RWPE2 (cell line): ENCODE results near the gene RASD2.
A peak's percentile ranks its signal among the peaks of the same experiment; 100 is the strongest.

ENCODE experiments used
- ATAC-seq: fragments of 200-7000 bp; cut with Tn5 transposase; 3 replicates; pipeline ENCODE4 v1.9.1; 2021; ENCODE audit warnings: low read depth
- DNase-seq: peaks from one replicate; pipeline ENCODE4 v3.0.0-alpha.2; 2020; ENCODE audit warnings: low spot score
- H3K27ac ChIP-seq: fragments of 450-650 bp; 2 replicates; pipeline ENCODE4 v1.5.1; 2017; ENCODE audit warnings: mild to moderate bottlenecking; ENCODE audit not compliant: poor library complexity, severe bottlenecking
- H3K27me3 ChIP-seq: fragments of 250-450 bp; sonication (Bioruptor Pico); 2 replicates; pipeline ENCODE4 v1.5.1; 2021; ENCODE audit warnings: mild to moderate bottlenecking, moderate library complexity; ENCODE audit not compliant: insufficient read depth, poor library complexity, severe bottlenecking
- H3K36me3 ChIP-seq: fragments of 250-450 bp; sonication (Bioruptor Pico); 2 replicates; pipeline ENCODE4 v1.5.1; 2020; ENCODE audit warnings: low read depth, mild to moderate bottlenecking, moderate library complexity
- H3K4me1 ChIP-seq: fragments of 250-450 bp; sonication (Bioruptor Pico); 2 replicates; pipeline ENCODE4 v1.5.1; 2021; ENCODE audit warnings: mild to moderate bottlenecking, moderate library complexity; ENCODE audit not compliant: insufficient read depth, poor library complexity, severe bottlenecking
- H3K4me3 ChIP-seq: fragments of 250-450 bp; sonication (Bioruptor Pico); 2 replicates; pipeline ENCODE4 v1.5.1; 2021; ENCODE audit warnings: mild to moderate bottlenecking, moderate library complexity; ENCODE audit not compliant: severe bottlenecking
- H3K9me3 ChIP-seq: fragments of 250-450 bp; sonication (Bioruptor Pico); 2 replicates; pipeline ENCODE4 v1.5.1; 2021; ENCODE audit warnings: mild to moderate bottlenecking, moderate library complexity; ENCODE audit not compliant: severe bottlenecking
- CTCF ChIP-seq: fragments of 450-650 bp; IDR thresholded peaks from one replicate; pipeline ENCODE4 v1.5.1; 2017; ENCODE audit warnings: mild to moderate bottlenecking, moderate library complexity; ENCODE audit not compliant: poor library complexity, severe bottlenecking

The RASD2 gene

GRCh38 chr22:35517769-35518530, 22.7 kb upstream of the RASD2 start:
- Histone ChIP-seq H3K4me1 (no peaks in the 10 kb centered on the region), H3K36me3 (no peaks in the 10 kb centered on the region), H3K9me3 (no peaks in the 10 kb centered on the region), H3K27ac (no peak overlapping the region), H3K27me3 (no peaks in the 10 kb centered on the region), H3K4me3 (no peak overlapping the region)
- DNase-seq (no peak), ATAC-seq (peak; percentile 58; the same call in 2 of the 3 replicates)
- TF ChIP-seq CTCF: no peak

GRCh38 chr22:35518811-35519210, 21.8 kb upstream of the RASD2 start:
- no peak for DNase-seq
- H3K27me3 ChIP-seq: no peaks in the 10 kb centered on the region
- no peak overlapping the region for H3K4me3 ChIP-seq
- no peaks in the 10 kb centered on the region for H3K36me3 ChIP-seq
- TF ChIP-seq CTCF: no peak
- no peaks in the 10 kb centered on the region for H3K4me1 ChIP-seq
- no peak for ATAC-seq
- no peak overlapping the region for H3K27ac ChIP-seq
- H3K9me3 ChIP-seq: no peaks in the 10 kb centered on the region

GRCh38 chr22:35519306-35520000, 21.2 kb upstream of the RASD2 start:
- ATAC-seq (no peak), DNase-seq (no peak)
- no peaks in the 10 kb centered on the region for H3K4me1 ChIP-seq
- no peak overlapping the region for H3K27ac ChIP-seq
- no peak for TF ChIP-seq CTCF
- no peaks in the 10 kb centered on the region for H3K27me3 ChIP-seq
- H3K9me3 ChIP-seq: no peaks in the 10 kb centered on the region
- H3K36me3 ChIP-seq: no peaks in the 10 kb centered on the region
- H3K4me3 ChIP-seq: no peak overlapping the region

GRCh38 chr22:35521358-35522224, 19.0 kb upstream of the RASD2 start:
- ATAC-seq: peak; percentile 62
- H3K27ac ChIP-seq: no peak overlapping the region
- TF ChIP-seq CTCF: no peak
- no peaks in the 10 kb centered on the region for H3K36me3 ChIP-seq
- H3K4me1 ChIP-seq: no peaks in the 10 kb centered on the region
- no peak overlapping the region for H3K4me3 ChIP-seq
- no peaks in the 10 kb centered on the region for H3K27me3 ChIP-seq
- no peak for DNase-seq
- no peaks in the 10 kb centered on the region for H3K9me3 ChIP-seq
